Right lobe of liver (tissue), 4 donors: ENCODE measurements around the gene GRAMD2A.

ENCODE experiments used
- CTCF ChIP-seq, 4 donors: fragments of 200-600 bp in 3 of 4; fragments of 450-650 bp in 1 of 4; IDR thresholded peaks; one replicate each; pipeline versions ENCODE4 v1.5.1 to v1.8.0; 2016 to 2022; ENCODE audit warnings: antibody characterized with exemption in 4 of 4, mild to moderate bottlenecking in 2 of 4
- POLR2A ChIP-seq: fragments of 450-650 bp; IDR thresholded peaks from one replicate; pipeline ENCODE4 v1.6.1; 2017; ENCODE audit warnings: antibody characterized with exemption, mild to moderate bottlenecking
- donor health status: DM: no; HTN: no; CAD: no.
- donor health status: DM: no; HTN: no; CAD: no.
- donor health status: DM: no; HTN: yes; CAD: no.

DNA sequence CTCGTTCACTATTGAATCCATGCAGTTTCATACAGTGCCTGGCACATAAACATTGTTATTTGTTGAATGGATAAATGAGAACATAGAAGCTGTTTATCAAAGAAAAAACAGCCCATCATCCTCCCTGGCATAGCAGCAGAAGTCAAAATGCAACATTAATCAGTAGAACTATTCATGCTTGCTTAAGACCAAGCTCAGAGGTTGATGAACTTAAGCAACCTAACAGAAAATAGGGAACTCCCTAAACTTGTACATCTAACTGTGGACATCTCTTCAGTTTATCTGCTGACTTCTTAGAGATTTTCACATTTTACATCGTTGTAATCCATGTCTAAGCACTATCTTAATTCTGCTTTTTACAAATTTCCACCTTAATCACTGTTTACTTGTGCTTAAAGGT is 50.2 kb downstream of the GRAMD2A start:
- TF ChIP-seq POLR2A (no peak), CTCF (IDR thresholded peaks at IDR 0.05) (no peak)
